GM23338 (cell line): Measurements from ENCODE around the gene PNN. TPM values are rescaled to one million over a fixed set of nuclear protein-coding genes. Genes with fewer than 3 reads are reported as not detected.

Experiments used
- ATAC-seq: fragments of 200-7000 bp; cut with Tn5 transposase; 3 replicates; pipeline ENCODE4 v1.9.1; 2020
- DNase-seq: peaks from one replicate; pipeline ENCODE4 v3.0.0-alpha.2; 2015; ENCODE audit warnings: low spot score
- H2AFZ ChIP-seq: fragments of 200-600 bp; sonication (generic); 2 replicates; pipeline ENCODE4 v1.8.0; 2016; ENCODE audit warnings: antibody characterized with exemption, mild to moderate bottlenecking, moderate library complexity
- H3F3A ChIP-seq: fragments of 200-600 bp; sonication (generic); replicated peaks from 2 replicates; pipeline ENCODE4 v1.8.0; 2017; ENCODE audit warnings: antibody characterized with exemption, mixed run types, low read depth
- H3K27ac ChIP-seq: fragments of 200-600 bp; sonication (generic); 2 replicates; pipeline ENCODE4 v1.6.1; 2016; ENCODE audit warnings: low read depth
- H3K27me3 ChIP-seq: fragments of 200-600 bp; sonication (generic); 2 replicates; pipeline ENCODE4 v1.8.0; 2016; ENCODE audit warnings: mild to moderate bottlenecking, mixed run types, moderate library complexity; ENCODE audit not compliant: insufficient read depth
- H3K36me3 ChIP-seq: fragments of 200-600 bp; sonication (generic); 2 replicates; pipeline ENCODE4 v1.8.0; 2016; ENCODE audit warnings: mild to moderate bottlenecking; ENCODE audit not compliant: insufficient read depth
- H3K4me1 ChIP-seq: fragments of 200-600 bp; sonication (generic); 2 replicates; pipeline ENCODE4 v1.8.0; 2016; ENCODE audit warnings: mild to moderate bottlenecking, moderate library complexity; ENCODE audit not compliant: insufficient read depth
- H3K4me2 ChIP-seq: fragments of 200-600 bp; sonication (generic); 2 replicates; pipeline ENCODE4 v1.7.1; 2017; ENCODE audit warnings: mixed run types
- H3K4me3 ChIP-seq: fragments of 200-600 bp; sonication (generic); 2 replicates; pipeline ENCODE4 v1.6.1; 2016; ENCODE audit warnings: mixed run types
- H3K79me2 ChIP-seq: fragments of 200-600 bp; sonication (generic); replicated peaks from 2 replicates; pipeline ENCODE4 v1.8.0; 2017; ENCODE audit warnings: mild to moderate bottlenecking; ENCODE audit not compliant: insufficient read depth
- H3K9me2 ChIP-seq: fragments of 200-600 bp; sonication (generic); 2 replicates; pipeline ENCODE4 v1.8.0; 2017; ENCODE audit not compliant: insufficient read depth
- H4K20me1 ChIP-seq: fragments of 200-600 bp; sonication (generic); replicated peaks from 2 replicates; pipeline ENCODE4 v1.8.0; 2017; ENCODE audit warnings: mild to moderate bottlenecking; ENCODE audit not compliant: insufficient read depth
- H3K27ac Mint-ChIP-seq: 2 replicates; pipeline ENCODE4 v1.8.0; 2020; ENCODE audit warnings: inconsistent platforms, mild to moderate bottlenecking, moderate library complexity, mixed read lengths
- H3K27me3 Mint-ChIP-seq: 3 replicates; pipeline ENCODE4 v1.8.0; 2022; ENCODE audit warnings: low read depth, mild to moderate bottlenecking, moderate library complexity, mixed read lengths, inconsistent platforms; ENCODE audit not compliant: insufficient read depth, poor library complexity
- H3K36me3 Mint-ChIP-seq: 3 replicates; pipeline ENCODE4 v1.8.0; 2021; ENCODE audit warnings: low read depth, mild to moderate bottlenecking, inconsistent platforms, moderate library complexity, mixed read lengths
- H3K4me1 Mint-ChIP-seq: 3 replicates; pipeline ENCODE4 v1.8.0; 2020; ENCODE audit warnings: mild to moderate bottlenecking, inconsistent platforms, mixed read lengths
- H3K4me3 Mint-ChIP-seq: 3 replicates; pipeline ENCODE4 v1.8.0; 2021; ENCODE audit warnings: moderate library complexity, mild to moderate bottlenecking, inconsistent platforms, mixed read lengths
- H3K9me3 Mint-ChIP-seq: 3 replicates; pipeline ENCODE4 v1.8.0; 2020; ENCODE audit warnings: moderate library complexity, mild to moderate bottlenecking, inconsistent platforms, mixed read lengths
- CREB1 ChIP-seq: fragments of 250-450 bp; sonication (Bioruptor Pico); IDR thresholded peaks from 2 replicates; pipeline ENCODE4 v1.5.0; 2020; ENCODE audit warnings: low read depth, mild to moderate bottlenecking, moderate library complexity
- CTCF ChIP-seq, 2 experiments: fragments of 200-600 bp in 1 of 2; sonication (generic) in 1 of 2; conservative IDR thresholded peaks; 2 replicates each; pipeline versions ENCODE4 v1.5.1 to v1.6.1; 2016 to 2017; ENCODE audit warnings: antibody characterized with exemption in 2 of 2, low read depth in 2 of 2, mild to moderate bottlenecking in 2 of 2, moderate library complexity in 1 of 2
- ETS1 ChIP-seq: IDR thresholded peaks from 2 replicates; pipeline ENCODE4 v1.6.1; 2016; ENCODE audit warnings: antibody characterized with exemption
- EZH2 ChIP-seq: fragments of 200-600 bp; sonication (generic); IDR thresholded peaks from one replicate; pipeline ENCODE4 v1.8.0; 2017; ENCODE audit warnings: antibody characterized with exemption, mild to moderate bottlenecking, low read depth; ENCODE audit not compliant: unreplicated experiment
- EZH2phosphoT487 ChIP-seq: fragments of 200-600 bp; sonication (generic); IDR thresholded peaks from one replicate; pipeline ENCODE4 v1.8.1; 2018; ENCODE audit warnings: antibody characterized with exemption; ENCODE audit not compliant: unreplicated experiment
- JUNB ChIP-seq: IDR thresholded peaks from one replicate; pipeline ENCODE4 v1.6.1; 2016; ENCODE audit warnings: antibody characterized with exemption; ENCODE audit not compliant: unreplicated experiment
- NANOG ChIP-seq: IDR thresholded peaks from 2 replicates; pipeline ENCODE4 v1.6.1; 2016; ENCODE audit warnings: antibody characterized with exemption, borderline replicate concordance
- POLR2AphosphoS5 ChIP-seq: IDR thresholded peaks from 2 replicates; pipeline ENCODE4 v1.6.1; 2016; ENCODE audit warnings: antibody characterized with exemption, low read depth
- REST ChIP-seq: IDR thresholded peaks from one replicate; pipeline ENCODE4 v1.6.1; 2018; ENCODE audit warnings: antibody characterized with exemption; ENCODE audit not compliant: unreplicated experiment
- STAT1 ChIP-seq: IDR thresholded peaks from one replicate; pipeline ENCODE4 v1.6.1; 2016; ENCODE audit warnings: antibody characterized with exemption; ENCODE audit not compliant: unreplicated experiment
- ZNF114 ChIP-seq: fragments of 250-450 bp; sonication (Bioruptor Pico); IDR thresholded peaks from 2 replicates; pipeline ENCODE4 v1.5.0; 2020; ENCODE audit warnings: mild to moderate bottlenecking, moderate library complexity
- ZNF331 ChIP-seq: fragments of 250-450 bp; sonication (Bioruptor Pico); IDR thresholded peaks from 2 replicates; pipeline ENCODE4 v1.5.0; 2020; ENCODE audit warnings: low read depth, mild to moderate bottlenecking, moderate library complexity
- ZNF462 ChIP-seq: fragments of 250-450 bp; sonication (Bioruptor Pico); IDR thresholded peaks from 2 replicates; pipeline ENCODE4 v1.5.0; 2020; ENCODE audit warnings: mild to moderate bottlenecking, moderate library complexity
- polyA plus RNA-seq: library from polyadenylated mRNA; unstranded; fragments of >200 nt; fragmentation: Nextera tagmentation; extraction: Ambion mirVana; gene quantifications from 2 replicates; pipeline ENCODE4 v1.2.1, GENCODE V29; 2016
- total RNA-seq: library from RNA; depleted of rRNA; stranded (reverse); fragments of >200 nt; shearing (Covaris generic); gene quantifications from 2 replicates; pipeline ENCODE4 v1.2.3, GENCODE V29; 2014

PNN gene
- total and polyA plus RNA-seq, 2 experiments from 2014 or later: 60.0 to 325 TPM

GRCh38 chr14:39203659-39204606 is 28.9 kb downstream of the PNN start:
- peaks cover 2% of the 10 kb centered on the region; the same call in 1 of the 3 replicates for H3K36me3 Mint-ChIP-seq
- Histone ChIP-seq H3K4me2 (0 out of 2 replicates have a peak overlapping the region, but pooled peaks have one; percentile 32), H3F3A (no peaks in the 10 kb centered on the region), H3K9me2 (no peaks in the 10 kb centered on the region), H3K36me3 (no peaks in the 10 kb centered on the region), H4K20me1 (no peaks in the 10 kb centered on the region), H3K27me3 (no peaks in the 10 kb centered on the region), H3K4me3 (no peak overlapping the region), H3K79me2 (no peaks in the 10 kb centered on the region), H2AFZ (peak overlapping the region; percentile 93), H3K4me1 (no peaks in the 10 kb centered on the region), H3K27ac (no peak overlapping the region)
- no peak overlapping the region for H3K4me3 Mint-ChIP-seq
- H3K9me3 Mint-ChIP-seq: peaks cover 8% of the 10 kb centered on the region; the same call in 1 of the 3 replicates
- TF ChIP-seq ZNF462 (CRISPR knock-in tag) (no peak), REST (no peak), EZH2phosphoT487 (no peak), ZNF331 (no peak), JUNB (no peak), CTCF (conservative IDR thresholded peaks at IDR 0.05; ENCODE audit: low read depth in 2 of 2) (no peak), NANOG (no peak), STAT1 (no peak), POLR2AphosphoS5 (no peak), EZH2 (no peak), ZNF114 (CRISPR knock-in tag) (no peak), CREB1 (no peak), ETS1 (no peak)
- peaks cover 18% of the 10 kb centered on the region for H3K4me1 Mint-ChIP-seq
- ATAC-seq (peak; percentile 48), DNase-seq (no peak)
- H3K27ac Mint-ChIP-seq: peak overlapping the region; percentile 72
- H3K27me3 Mint-ChIP-seq: peaks cover 2% of the 10 kb centered on the region
